HG03103 (cell line): ENCODE measurements around the gene CPEB4.
A peak's percentile ranks its signal among the peaks of the same experiment; 100 is the strongest.

Experiments
- ATAC-seq: cut with Tn5 transposase; IDR thresholded peaks from one replicate; pipeline ENCODE4 v1.9.1; 2021; ENCODE audit warnings: low read depth; ENCODE audit not compliant: unreplicated experiment

Gene CPEB4

GRCh38 chr5:173883347-173883924 is 4.7 kb upstream of the CPEB4 start:
- no peak for ATAC-seq

GRCh38 chr5:173884402-173885053 is 3.6 kb upstream of the CPEB4 start:
- peak; percentile 27 for ATAC-seq

GRCh38 chr5:173885054-173885443 is 3.1 kb upstream of the CPEB4 start:
- ATAC-seq, result no peak

- ATAC-seq, result no peak
These were observed 2.6 kb upstream of the CPEB4 start for GRCh38 chr5:173885475-173886010.

GRCh38 chr5:173886150-173886549 is 2.0 kb upstream of the CPEB4 start:
- ATAC-seq, result no peak

GRCh38 chr5:173888473-173889131 is 453 bp downstream of the CPEB4 start:
- ATAC-seq, result no peak

- ATAC-seq, result no peak
These were observed 2.2 kb downstream of the CPEB4 start for GRCh38 chr5:173890195-173890991.

- no peak for ATAC-seq
These were observed 3.4 kb downstream of the CPEB4 start for GRCh38 chr5:173891308-173892116.

- no peak for ATAC-seq
These were observed 5.0 kb downstream of the CPEB4 start for GRCh38 chr5:173893192-173893561.

GRCh38 chr5:173895401-173896165 is 7.4 kb downstream of the CPEB4 start:
- no peak for ATAC-seq

GRCh38 chr5:173896631-173897030 is 8.5 kb downstream of the CPEB4 start:
- ATAC-seq, result no peak

- no peak for ATAC-seq
These were observed 13.6 kb downstream of the CPEB4 start for GRCh38 chr5:173901705-173902104.

GRCh38 chr5:173902334-173902733 is 14.2 kb downstream of the CPEB4 start:
- ATAC-seq, result no peak

- ATAC-seq, result no peak
These were observed 14.6 kb downstream of the CPEB4 start for GRCh38 chr5:173902743-173903142.

- ATAC-seq, result no peak
These were observed 15.4 kb downstream of the CPEB4 start for GRCh38 chr5:173903396-173904140.

GRCh38 chr5:173904151-173904550 is 16.0 kb downstream of the CPEB4 start:
- ATAC-seq, result no peak

GRCh38 chr5:173907284-173907683 is 19.1 kb downstream of the CPEB4 start:
- no peak for ATAC-seq

GRCh38 chr5:173907686-173908371 is 19.7 kb downstream of the CPEB4 start:
- ATAC-seq, result no peak
